MCF 10A (cell line): ENCODE data around the gene TRIL. TPM values are rescaled to one million over a fixed set of nuclear protein-coding genes. Genes with fewer than 3 reads are reported as not detected.

Source experiments
- BruUV-seq: library from RNA; stranded (reverse); fragments of 400-500 nt; replicated peaks from 2 replicates; lab custom pipeline; 2021; lab: Mats Ljungman, UMichigan
- CTCF ChIA-PET: fragments of 300-600 bp; sonication (Branson Sonifier 250); formaldehyde crosslinking; extraction: SDS; loops from one replicate; lab custom pipeline; 2021; ENCODE audit warnings: antibody characterized with exemption, inconsistent platforms; lab: Yijun Ruan, JAX
- POLR2A ChIA-PET: fragments of 300-600, 350-650 bp; sonication (Branson Sonifier 250); formaldehyde crosslinking; extraction: SDS; loops from one replicate; lab custom pipeline; 2020; ENCODE audit warnings: antibody characterized with exemption, inconsistent platforms; lab: Yijun Ruan, JAX
- DNase-seq: peaks from one replicate; pipeline ENCODE4 v3.0.0-alpha.2; 2018; ENCODE audit not compliant: unreplicated experiment
- H3K27ac Mint-ChIP-seq: one replicate; pipeline ENCODE4 v1.8.0; 2022; ENCODE audit warnings: mild to moderate bottlenecking, low read depth, mixed read lengths; ENCODE audit not compliant: unreplicated experiment
- H3K27me3 Mint-ChIP-seq: one replicate; pipeline ENCODE4 v1.8.0; 2022; ENCODE audit warnings: mixed read lengths; ENCODE audit not compliant: insufficient read depth, unreplicated experiment
- H3K36me3 Mint-ChIP-seq: one replicate; pipeline ENCODE4 v1.8.0; 2022; ENCODE audit warnings: mild to moderate bottlenecking, moderate library complexity, mixed read lengths; ENCODE audit not compliant: insufficient read depth, unreplicated experiment
- H3K4me1 Mint-ChIP-seq: one replicate; pipeline ENCODE4 v1.8.0; 2022; ENCODE audit warnings: mixed read lengths; ENCODE audit not compliant: insufficient read depth, unreplicated experiment
- H3K4me3 Mint-ChIP-seq: one replicate; pipeline ENCODE4 v1.8.0; 2022; ENCODE audit warnings: mild to moderate bottlenecking, moderate library complexity, mixed read lengths; ENCODE audit not compliant: unreplicated experiment
- H3K9me3 Mint-ChIP-seq: one replicate; pipeline ENCODE4 v1.8.0; 2022; ENCODE audit warnings: mixed read lengths; ENCODE audit not compliant: unreplicated experiment
- intact Hi-C: fragments of 100-400 bp; cut with micrococcal nuclease; formaldehyde crosslinking; loops from 2 replicates; pipeline ENCODE4 v1.14.1; 2022
- total RNA-seq: library from RNA; stranded (reverse); gene quantifications from 2 replicates; pipeline ENCODE4 v1.2.3, GENCODE V29; 2022
- TF ChIP-seq, protein P1 (sequence below): fragments of 200-600 bp; IDR thresholded peaks from one replicate; pipeline ENCODE4 v1.8.0; 2022; ENCODE audit warnings: antibody characterized with exemption, mild to moderate bottlenecking; ENCODE audit not compliant: unreplicated experiment

The TRIL gene
- total RNA-seq, 1 experiment from 2014 or later = not detected

DNA sequence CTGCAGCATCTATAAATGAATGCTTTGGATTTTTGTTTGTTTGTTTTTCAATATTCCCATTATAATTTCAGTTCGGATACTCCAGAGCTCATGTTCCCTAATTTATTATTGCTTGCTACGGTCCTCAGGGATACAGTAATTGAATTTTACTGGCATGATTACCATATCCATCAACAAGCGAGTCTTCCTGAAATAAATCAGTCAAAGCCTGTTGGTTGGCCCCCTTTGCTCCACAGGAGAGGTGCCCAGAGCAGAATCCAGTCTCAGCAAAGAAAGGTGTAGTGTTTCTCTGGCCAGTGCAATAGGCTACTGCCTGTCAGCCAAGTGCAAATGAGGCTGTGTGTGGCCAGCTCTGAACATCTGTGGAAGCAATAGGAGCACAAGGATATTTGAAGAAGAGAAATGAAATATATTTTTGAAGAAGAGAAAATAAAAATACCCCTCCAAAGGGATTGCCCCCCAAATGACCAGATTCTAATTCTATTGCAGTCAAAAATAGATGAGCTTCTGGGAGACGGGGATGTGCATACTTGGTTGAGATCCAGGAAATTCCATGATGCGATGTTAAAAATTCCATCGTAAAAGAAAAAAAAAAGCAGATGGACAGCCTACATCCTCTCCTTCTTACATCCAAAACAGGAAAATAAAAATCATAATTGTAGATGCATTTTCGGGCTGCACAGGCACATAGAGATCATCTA lies 18.1 kb downstream of the TRIL start:
- intact Hi-C loops = no loop called here
- no peak overlapping the region for H3K27ac Mint-ChIP-seq

DNA sequence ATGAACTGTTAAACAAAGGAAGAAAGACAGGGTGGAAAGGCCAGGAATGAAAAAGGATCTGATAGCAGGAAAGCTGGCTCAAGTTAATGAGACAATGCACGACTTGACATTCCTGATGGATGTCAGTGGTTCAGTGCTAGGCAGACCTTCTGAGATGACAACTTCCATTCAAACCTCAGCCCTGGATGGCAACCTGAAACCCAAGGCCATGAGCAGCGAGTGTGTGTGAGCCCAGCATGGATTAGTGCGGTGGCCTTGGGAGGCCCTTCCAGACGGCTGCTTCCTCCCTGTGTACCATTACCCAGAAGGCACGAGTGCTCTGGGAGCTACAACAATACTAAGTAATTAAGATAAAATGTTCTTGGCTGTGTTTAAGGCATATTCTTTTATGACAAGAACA lies 18.8 kb downstream of the TRIL start:
- H3K27me3 Mint-ChIP-seq = no peaks in the 10 kb centered on the region
- H3K4me1 Mint-ChIP-seq = no peaks in the 10 kb centered on the region
- H3K36me3 Mint-ChIP-seq = no peaks in the 10 kb centered on the region
- ChIA-PET POLR2A (no interaction called here), CTCF (interaction anchor here (0.7 to 5.7 kb wide), 4 partner anchors 12 to 1693 kb away, joined by 3 to 33 read pairs (median 3); no protein-coding TSS in a partner anchor)
- H3K9me3 Mint-ChIP-seq = no peaks in the 10 kb centered on the region
- intact Hi-C loops = no loop called here
- TF ChIP-seq, protein P1, sequence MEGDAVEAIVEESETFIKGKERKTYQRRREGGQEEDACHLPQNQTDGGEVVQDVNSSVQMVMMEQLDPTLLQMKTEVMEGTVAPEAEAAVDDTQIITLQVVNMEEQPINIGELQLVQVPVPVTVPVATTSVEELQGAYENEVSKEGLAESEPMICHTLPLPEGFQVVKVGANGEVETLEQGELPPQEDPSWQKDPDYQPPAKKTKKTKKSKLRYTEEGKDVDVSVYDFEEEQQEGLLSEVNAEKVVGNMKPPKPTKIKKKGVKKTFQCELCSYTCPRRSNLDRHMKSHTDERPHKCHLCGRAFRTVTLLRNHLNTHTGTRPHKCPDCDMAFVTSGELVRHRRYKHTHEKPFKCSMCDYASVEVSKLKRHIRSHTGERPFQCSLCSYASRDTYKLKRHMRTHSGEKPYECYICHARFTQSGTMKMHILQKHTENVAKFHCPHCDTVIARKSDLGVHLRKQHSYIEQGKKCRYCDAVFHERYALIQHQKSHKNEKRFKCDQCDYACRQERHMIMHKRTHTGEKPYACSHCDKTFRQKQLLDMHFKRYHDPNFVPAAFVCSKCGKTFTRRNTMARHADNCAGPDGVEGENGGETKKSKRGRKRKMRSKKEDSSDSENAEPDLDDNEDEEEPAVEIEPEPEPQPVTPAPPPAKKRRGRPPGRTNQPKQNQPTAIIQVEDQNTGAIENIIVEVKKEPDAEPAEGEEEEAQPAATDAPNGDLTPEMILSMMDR = no peak
- no peak for DNase-seq
- no peak overlapping the region for H3K4me3 Mint-ChIP-seq
- BruUV-seq = no TSS peak
- H3K27ac Mint-ChIP-seq = no peak overlapping the region

More for the DNA sequence above, 18.1 kb downstream of the TRIL start:
- no peaks in the 10 kb centered on the region for H3K27me3 Mint-ChIP-seq
- no peak for DNase-seq
- CTCF ChIA-PET = interaction anchor here (0.7 to 5.7 kb wide), 3 partner anchors 9 to 1693 kb away, joined by 3 to 33 read pairs (median 3); no protein-coding TSS in a partner anchor
- no peak overlapping the region for H3K4me3 Mint-ChIP-seq
- POLR2A ChIA-PET = interaction anchor here (1.0 kb wide), 1 partner anchor 8 kb away, joined by 4 read pairs; no protein-coding TSS in a partner anchor
- H3K36me3 Mint-ChIP-seq = no peaks in the 10 kb centered on the region
- TF ChIP-seq, protein P1 = no peak
- BruUV-seq = no TSS peak
- no peaks in the 10 kb centered on the region for H3K9me3 Mint-ChIP-seq
- H3K4me1 Mint-ChIP-seq = no peaks in the 10 kb centered on the region

DNA sequence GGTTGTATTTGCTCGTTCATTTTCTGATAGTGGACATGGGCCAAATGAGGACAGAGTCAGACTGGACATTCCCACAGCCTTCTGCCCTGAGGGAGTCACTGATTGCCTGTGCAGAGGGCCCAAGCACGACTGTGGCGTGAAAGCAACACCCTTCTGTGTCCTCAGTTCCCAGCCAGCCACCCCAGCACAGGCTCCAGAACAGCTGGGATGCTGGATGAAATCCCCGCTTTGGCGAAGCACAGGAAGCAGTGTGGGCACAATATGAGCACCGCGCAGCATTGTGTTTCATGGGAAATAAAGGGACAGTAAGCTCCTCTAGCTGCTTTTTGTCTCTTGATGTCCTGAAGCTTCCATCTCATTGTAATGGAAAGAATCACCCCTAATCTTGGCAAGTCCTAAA lies 20.5 kb downstream of the TRIL start:
- Mint-ChIP-seq H3K9me3 (no peaks in the 10 kb centered on the region), H3K4me1 (no peaks in the 10 kb centered on the region), H3K4me3 (no peak overlapping the region), H3K27me3 (no peaks in the 10 kb centered on the region), H3K27ac (no peak overlapping the region), H3K36me3 (no peaks in the 10 kb centered on the region)
- POLR2A ChIA-PET = no interaction called here
- CTCF ChIA-PET = interaction anchor here (0.6 to 5.7 kb wide), 4 partner anchors 10 to 754 kb away, joined by 3 to 33 read pairs (median 4); no protein-coding TSS in a partner anchor
- TF ChIP-seq, protein P1 = no peak
- DNase-seq = no peak
- intact Hi-C loops = no loop called here
- BruUV-seq = no TSS peak

DNA sequence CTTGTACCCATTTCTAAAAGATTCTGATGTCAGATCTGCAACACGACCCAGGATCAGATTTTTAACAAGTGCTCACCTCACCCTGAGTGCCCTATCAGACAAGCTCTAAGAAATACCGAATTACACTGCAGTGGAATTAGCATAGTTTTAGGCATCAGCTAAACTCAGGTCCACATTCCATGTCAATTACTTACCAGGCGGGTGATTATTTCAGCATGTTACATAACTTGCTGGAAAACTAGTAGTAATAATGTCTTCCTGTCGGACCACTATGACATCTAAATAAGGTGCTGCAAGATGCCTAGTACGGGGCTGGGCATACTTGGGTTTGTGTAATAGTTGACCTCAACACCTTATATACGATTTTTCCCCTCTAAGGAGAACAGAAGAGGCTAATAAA lies 21.0 kb downstream of the TRIL start:
- H3K27ac Mint-ChIP-seq = no peak overlapping the region
- no TSS peak for BruUV-seq
- no peak for DNase-seq
- H3K36me3 Mint-ChIP-seq = no peaks in the 10 kb centered on the region
- ChIA-PET CTCF (interaction anchor here (0.6 to 5.7 kb wide), 5 partner anchors 10 to 755 kb away, joined by 3 to 33 read pairs (median 5); no protein-coding TSS in a partner anchor), POLR2A (no interaction called here)
- TF ChIP-seq, protein P1 = no peak
- H3K4me3 Mint-ChIP-seq = no peak overlapping the region
- intact Hi-C loops = no loop called here
- no peaks in the 10 kb centered on the region for H3K27me3 Mint-ChIP-seq
- H3K9me3 Mint-ChIP-seq = no peaks in the 10 kb centered on the region
- no peaks in the 10 kb centered on the region for H3K4me1 Mint-ChIP-seq
